HEK293T (cell line): ENCODE results near the gene SLC25A38.

Experiments
- CTCF ChIA-PET: fragments of 350-600 bp; formaldehyde crosslinking; extraction: SDS; loops from one replicate; lab custom pipeline; 2021; ENCODE audit warnings: antibody characterized with exemption, inconsistent platforms; lab: Yijun Ruan, JAX
- POLR2A ChIA-PET: fragments of 350-600 bp; formaldehyde crosslinking; extraction: SDS; loops from one replicate; lab custom pipeline; 2020; ENCODE audit warnings: antibody characterized with exemption, inconsistent platforms; lab: Yijun Ruan, JAX
- DNase-seq: peaks from one replicate; pipeline ENCODE4 v3.0.0; 2012; ENCODE audit warnings: mixed read lengths; ENCODE audit errors: extremely low spot score
- ARNT ChIP-seq: fragments of 450-650 bp; IDR thresholded peaks from 2 replicates; pipeline ENCODE4 v1.6.1; 2017; ENCODE audit warnings: mild to moderate bottlenecking
- BHLHE40 ChIP-seq: fragments of 450-650 bp; IDR thresholded peaks from 2 replicates; pipeline ENCODE4 v1.6.1; 2016; ENCODE audit warnings: mild to moderate bottlenecking, moderate library complexity, borderline replicate concordance
- CTBP1 ChIP-seq: fragments of 450-650 bp; IDR thresholded peaks from 2 replicates; pipeline ENCODE4 v1.6.1; 2016; ENCODE audit warnings: borderline replicate concordance
- ELF4 ChIP-seq: fragments of 450-650 bp; IDR thresholded peaks from 2 replicates; pipeline ENCODE4 v1.6.1; 2017; ENCODE audit warnings: antibody characterized with exemption
- FOXA1 ChIP-seq: fragments of 450-650 bp; IDR thresholded peaks from 2 replicates; pipeline ENCODE4 v1.6.1; 2016; ENCODE audit warnings: mild to moderate bottlenecking
- FOXK2 ChIP-seq: fragments of 450-650 bp; IDR thresholded peaks from 2 replicates; pipeline ENCODE4 v1.6.1; 2016; ENCODE audit warnings: mild to moderate bottlenecking
- FOXM1 ChIP-seq: fragments of 450-650 bp; IDR thresholded peaks from 2 replicates; pipeline ENCODE4 v1.6.1; 2017; ENCODE audit warnings: mild to moderate bottlenecking, borderline replicate concordance
- HDGF ChIP-seq: fragments of 450-650 bp; IDR thresholded peaks from 2 replicates; pipeline ENCODE4 v1.6.1; 2017; ENCODE audit warnings: antibody characterized with exemption, borderline replicate concordance
- L3MBTL2 ChIP-seq: fragments of 450-650 bp; conservative IDR thresholded peaks from 2 replicates; pipeline ENCODE4 v1.6.1; 2016; ENCODE audit warnings: mild to moderate bottlenecking
- LEF1 ChIP-seq: fragments of 450-650 bp; IDR thresholded peaks from 2 replicates; pipeline ENCODE4 v1.6.1; 2017; ENCODE audit warnings: mild to moderate bottlenecking, borderline replicate concordance
- NFRKB ChIP-seq: fragments of 450-650 bp; IDR thresholded peaks from 2 replicates; pipeline ENCODE4 v1.6.1; 2016; ENCODE audit warnings: mild to moderate bottlenecking, moderate library complexity
- SP1 ChIP-seq: fragments of 450-650 bp; IDR thresholded peaks from 2 replicates; pipeline ENCODE4 v1.6.1; 2017
- SUZ12 ChIP-seq: fragments of 450-650 bp; IDR thresholded peaks from 2 replicates; pipeline ENCODE4 v1.6.1; 2016; ENCODE audit warnings: mild to moderate bottlenecking
- TARDBP ChIP-seq: fragments of 450-650 bp; IDR thresholded peaks from 2 replicates; pipeline ENCODE4 v1.6.1; 2016
- ZNF384 ChIP-seq: fragments of 450-650 bp; IDR thresholded peaks from 2 replicates; pipeline ENCODE4 v1.6.1; 2016
- TF ChIP-seq, protein P1 (sequence below): fragments of 450-650 bp; IDR thresholded peaks from 2 replicates; pipeline ENCODE4 v1.6.1; 2016

The SLC25A38 gene

DNA sequence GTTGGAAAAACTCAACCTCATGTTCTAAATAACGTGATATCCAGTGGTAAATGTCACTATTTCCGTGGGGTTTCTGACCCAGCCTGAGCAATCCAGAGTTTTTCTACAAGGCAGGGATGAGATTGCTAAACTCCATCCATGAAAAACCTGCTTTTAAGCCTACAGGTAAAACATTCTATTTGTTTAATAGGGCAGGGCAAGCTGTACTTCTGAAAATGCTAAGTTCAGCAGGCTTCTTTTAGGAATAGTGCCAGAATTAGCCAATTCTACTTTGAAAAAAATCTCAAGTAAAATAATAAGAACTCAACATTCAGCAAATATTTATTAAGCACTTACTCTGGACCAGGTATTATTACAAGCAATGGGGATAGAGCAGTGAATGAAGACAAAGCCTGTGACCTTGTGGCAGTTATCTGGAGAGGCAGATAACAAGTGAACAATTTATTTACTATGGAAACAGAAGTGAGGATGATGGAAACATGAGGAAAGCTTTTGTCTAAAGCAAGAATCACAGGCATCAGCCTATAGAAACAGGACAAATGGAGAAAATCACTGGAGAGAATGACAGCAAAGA, 36.7 kb downstream of the SLC25A38 start:
- CTCF ChIA-PET: no interaction called here
- TF ChIP-seq FOXK2: no peak
- no peak for TF ChIP-seq ARNT
- TF ChIP-seq L3MBTL2: no peak
- TF ChIP-seq NFRKB: no peak
- TF ChIP-seq SUZ12: no peak
- TF ChIP-seq CTBP1: no peak
- POLR2A ChIA-PET: no interaction called here
- DNase-seq: no peak

- POLR2A ChIA-PET: no interaction called here
- CTCF ChIA-PET: no interaction called here
- TF ChIP-seq SP1 (no peak), L3MBTL2 (no peak), ZNF384 (no peak), TARDBP (no peak), FOXM1 (no peak), FOXA1 (no peak), BHLHE40 (no peak), SUZ12 (no peak), HDGF (no peak), NFRKB (no peak), FOXK2 (no peak), ELF4 (no peak), LEF1 (no peak), CTBP1 (no peak)
- TF ChIP-seq, protein P1, sequence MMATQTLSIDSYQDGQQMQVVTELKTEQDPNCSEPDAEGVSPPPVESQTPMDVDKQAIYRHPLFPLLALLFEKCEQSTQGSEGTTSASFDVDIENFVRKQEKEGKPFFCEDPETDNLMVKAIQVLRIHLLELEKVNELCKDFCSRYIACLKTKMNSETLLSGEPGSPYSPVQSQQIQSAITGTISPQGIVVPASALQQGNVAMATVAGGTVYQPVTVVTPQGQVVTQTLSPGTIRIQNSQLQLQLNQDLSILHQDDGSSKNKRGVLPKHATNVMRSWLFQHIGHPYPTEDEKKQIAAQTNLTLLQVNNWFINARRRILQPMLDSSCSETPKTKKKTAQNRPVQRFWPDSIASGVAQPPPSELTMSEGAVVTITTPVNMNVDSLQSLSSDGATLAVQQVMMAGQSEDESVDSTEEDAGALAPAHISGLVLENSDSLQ: no peak
Observed at GRCh38 chr3:39420543-39420942, 37.4 kb downstream of the SLC25A38 start.

DNA sequence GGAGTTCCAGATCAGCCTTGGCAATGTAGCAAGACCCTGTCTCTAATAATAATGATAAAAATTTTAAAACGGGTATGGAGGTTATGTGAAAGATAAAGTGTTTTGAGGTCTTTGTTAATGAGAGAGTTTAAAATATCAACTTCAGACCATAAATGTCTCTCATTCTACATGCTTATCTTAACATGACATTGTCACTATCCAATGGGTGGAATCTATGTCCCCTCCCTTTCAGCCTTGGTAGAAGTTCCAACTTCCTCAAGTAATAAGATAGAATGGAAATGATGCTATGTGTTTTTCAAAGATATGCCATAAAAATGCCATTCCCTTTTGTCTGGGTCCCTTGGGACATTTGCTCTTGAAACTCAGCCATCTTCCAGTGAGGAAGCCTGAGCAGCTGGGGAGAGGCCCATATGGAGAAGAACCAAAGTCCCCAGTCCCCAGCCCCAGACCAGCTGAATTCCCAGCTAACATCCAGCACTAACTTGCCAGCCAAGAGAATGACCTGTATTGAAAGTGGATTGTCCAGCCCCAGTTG, 40.3 kb downstream of the SLC25A38 start:
- TF ChIP-seq SP1 (no peak), HDGF (no peak), FOXA1 (no peak), TARDBP (no peak), CTBP1 (no peak), ZNF384 (no peak), SUZ12 (no peak), ARNT (no peak), BHLHE40 (no peak), ELF4 (no peak), LEF1 (no peak), L3MBTL2 (no peak), NFRKB (no peak), FOXM1 (no peak), FOXK2 (no peak)
- TF ChIP-seq, protein P1: no peak
- ChIA-PET POLR2A (no interaction called here), CTCF (interaction anchor here (0.6 kb wide), 1 partner anchor 685 kb away, joined by 5 read pairs; no protein-coding TSS in a partner anchor)
- no peak for DNase-seq

More at GRCh38 chr3:39420543-39420942, 37.4 kb downstream of the SLC25A38 start:
- no peak for DNase-seq

DNA sequence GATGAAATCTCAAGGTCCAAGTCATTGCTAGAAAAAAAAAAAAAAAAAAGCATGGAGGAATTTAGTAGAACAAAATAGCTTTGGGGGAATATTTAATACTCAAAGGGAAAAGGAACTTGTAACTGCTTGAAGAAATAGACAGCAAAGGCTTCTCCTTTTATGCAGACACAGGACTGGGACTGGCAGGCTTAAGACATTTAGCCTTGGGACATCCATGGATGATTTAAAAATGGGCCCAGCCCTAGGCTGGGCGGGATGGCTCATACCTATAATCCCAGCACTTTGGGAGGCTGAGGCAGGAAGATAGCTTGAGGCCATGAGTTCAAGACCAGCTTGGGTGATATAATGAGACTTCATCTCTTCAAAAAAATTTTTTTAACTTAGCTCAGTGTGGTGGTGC, 43.1 kb downstream of the SLC25A38 start:
- ChIA-PET POLR2A (no interaction called here), CTCF (no interaction called here)
- no peak for DNase-seq
- TF ChIP-seq FOXK2: no peak
- TF ChIP-seq, protein P1: no peak
- TF ChIP-seq ELF4: no peak
- TF ChIP-seq FOXM1: no peak
- no peak for TF ChIP-seq BHLHE40
- no peak for TF ChIP-seq ARNT
- TF ChIP-seq SUZ12: no peak
- no peak for TF ChIP-seq FOXA1
- TF ChIP-seq TARDBP: no peak
- TF ChIP-seq LEF1: no peak
- TF ChIP-seq NFRKB: no peak
- TF ChIP-seq CTBP1: no peak
- TF ChIP-seq HDGF: no peak
- TF ChIP-seq ZNF384: no peak
- TF ChIP-seq L3MBTL2: no peak
- TF ChIP-seq SP1: no peak

- DNase-seq: no peak
- no peak for TF ChIP-seq BHLHE40
- TF ChIP-seq TARDBP: no peak
- TF ChIP-seq ARNT: no peak
- CTCF ChIA-PET: no interaction called here
- POLR2A ChIA-PET: no interaction called here
Observed at GRCh38 chr3:39427506-39427905, 44.3 kb downstream of the SLC25A38 start.

DNA sequence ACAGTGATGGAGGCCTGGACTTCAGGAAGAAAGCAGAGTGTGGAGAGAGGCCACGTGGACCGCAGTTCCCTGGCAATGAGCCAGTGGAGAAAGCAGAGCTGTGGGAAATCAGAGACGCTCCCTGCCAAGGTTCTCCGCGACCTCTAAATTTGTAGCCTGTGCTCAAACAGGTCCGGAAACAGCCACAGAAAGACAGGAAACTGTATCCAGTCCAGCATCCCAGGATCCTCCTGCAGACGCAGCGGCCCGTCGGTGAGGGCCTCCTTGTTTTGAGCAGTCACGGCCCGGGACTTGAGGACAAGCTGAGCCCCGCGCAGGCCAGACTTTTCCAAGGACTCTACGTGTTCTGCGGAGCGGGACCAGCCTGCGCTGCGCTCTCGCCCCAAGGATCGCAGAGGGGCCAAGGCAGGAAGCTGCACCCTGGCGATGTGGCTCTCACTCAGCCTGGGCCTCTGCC, 45.6 kb downstream of the SLC25A38 start:
- no peak for DNase-seq

More for the DNA sequence above, 45.6 kb downstream of the SLC25A38 start:
- TF ChIP-seq FOXM1: no peak
- TF ChIP-seq FOXA1: no peak
- TF ChIP-seq SP1: no peak
- no peak for TF ChIP-seq ZNF384
- TF ChIP-seq LEF1: no peak
- TF ChIP-seq FOXK2: no peak
- no peak for TF ChIP-seq SUZ12
- no peak for TF ChIP-seq ARNT
- no peak for TF ChIP-seq L3MBTL2
- no peak for TF ChIP-seq TARDBP
- no peak for TF ChIP-seq NFRKB
- no peak for TF ChIP-seq BHLHE40
- no peak for TF ChIP-seq ELF4
- TF ChIP-seq, protein P1: no peak
- no peak for TF ChIP-seq CTBP1
- TF ChIP-seq HDGF: no peak
- CTCF ChIA-PET: no interaction called here
- POLR2A ChIA-PET: no interaction called here
